ENCODE data around the gene ZFHX3. TPM values are rescaled to one million over a fixed set of nuclear protein-coding genes. Genes with fewer than 3 reads are reported as not detected.

The ZFHX3 gene
- total and polyA plus RNA-seq, 2 donors (not counting 1 experiment from before 2014, with no cell fraction given) = 0.54 to 6.6 TPM

DNA sequence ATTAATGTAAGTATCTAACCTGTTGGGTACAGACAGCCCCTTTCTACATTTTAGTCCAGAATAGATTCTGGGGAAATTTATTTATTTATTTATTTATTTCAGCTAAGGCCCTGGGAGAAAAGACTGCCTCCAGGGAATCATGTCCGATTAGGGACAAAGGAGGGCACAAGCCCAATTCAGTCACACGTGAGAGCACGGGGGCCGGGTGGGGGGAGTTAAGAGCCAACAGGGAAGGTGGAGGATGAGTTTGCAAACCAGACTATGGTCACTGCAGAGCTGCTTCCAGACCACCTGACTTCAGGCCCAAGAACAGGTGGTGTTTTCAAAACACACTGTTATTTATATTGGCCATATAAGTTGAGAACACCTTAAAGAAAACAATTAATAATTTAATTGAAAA is 1.6 kb upstream of the ZFHX3 start:
- Histone ChIP-seq H3K27ac (ENCODE audit: low read length in 2 of 2) (no peak overlapping the region), H3K4me1 (ENCODE audit: control insufficient read depth in 2 of 2, insufficient read depth in 2 of 2, low read length in 2 of 2) (peaks cover 9 to 16% of the 10 kb centered on the region in 2 donors), H3K27me3 (replicated peaks in 1 of 4; ENCODE audit: control extremely low read depth in 1 of 4, control insufficient read depth in 3 of 4, insufficient read depth in 4 of 4, low read length in 3 of 4) (peaks cover 0 to 6% (median under 1%) of the 10 kb centered on the region in 4 experiments), H3K36me3 (replicated peaks in 1 of 2; ENCODE audit: control extremely low read depth in 1 of 2, control insufficient read depth in 1 of 2, extremely low read depth in 1 of 2, insufficient read depth in 2 of 2, low read length in 1 of 2) (no peaks in the 10 kb centered on the region), H3K9me3 (ENCODE audit: control extremely low read depth in 1 of 3, control insufficient read depth in 2 of 3, insufficient read depth in 1 of 3, low read length in 2 of 3) (no peaks in the 10 kb centered on the region), H3K4me3 (ENCODE audit: control extremely low read depth in 1 of 5, extremely low read depth in 1 of 5, insufficient read depth in 1 of 5, low read depth in 2 of 5, low read length in 4 of 5) (no peak overlapping the region), H2AFZ (ENCODE audit: insufficient read depth, low read depth, low read length, poor library complexity, severe bottlenecking) (no peak overlapping the region), H3K4me2 (replicated peaks; ENCODE audit: low read depth, low read length, poor library complexity, severe bottlenecking) (no peak overlapping the region), H4K20me1 (ENCODE audit: control insufficient read depth, insufficient read depth, low read length, poor library complexity, severe bottlenecking) (no peaks in the 10 kb centered on the region), H3K9ac (ENCODE audit: low read length) (no peak overlapping the region), H3K79me2 (ENCODE audit: control insufficient read depth, insufficient read depth, low read length) (no peaks in the 10 kb centered on the region)
- H3K9me3 Mint-ChIP-seq (ENCODE audit: insufficient read depth) = no peaks in the 10 kb centered on the region
- intact Hi-C loops (cut with micrococcal nuclease) = loop anchor here (5.0 to 10.0 kb wide), 3 partner anchors 217 to 1245 kb away; partner anchors contain the start of gene PSMD7
- TF ChIP-seq, protein P1, sequence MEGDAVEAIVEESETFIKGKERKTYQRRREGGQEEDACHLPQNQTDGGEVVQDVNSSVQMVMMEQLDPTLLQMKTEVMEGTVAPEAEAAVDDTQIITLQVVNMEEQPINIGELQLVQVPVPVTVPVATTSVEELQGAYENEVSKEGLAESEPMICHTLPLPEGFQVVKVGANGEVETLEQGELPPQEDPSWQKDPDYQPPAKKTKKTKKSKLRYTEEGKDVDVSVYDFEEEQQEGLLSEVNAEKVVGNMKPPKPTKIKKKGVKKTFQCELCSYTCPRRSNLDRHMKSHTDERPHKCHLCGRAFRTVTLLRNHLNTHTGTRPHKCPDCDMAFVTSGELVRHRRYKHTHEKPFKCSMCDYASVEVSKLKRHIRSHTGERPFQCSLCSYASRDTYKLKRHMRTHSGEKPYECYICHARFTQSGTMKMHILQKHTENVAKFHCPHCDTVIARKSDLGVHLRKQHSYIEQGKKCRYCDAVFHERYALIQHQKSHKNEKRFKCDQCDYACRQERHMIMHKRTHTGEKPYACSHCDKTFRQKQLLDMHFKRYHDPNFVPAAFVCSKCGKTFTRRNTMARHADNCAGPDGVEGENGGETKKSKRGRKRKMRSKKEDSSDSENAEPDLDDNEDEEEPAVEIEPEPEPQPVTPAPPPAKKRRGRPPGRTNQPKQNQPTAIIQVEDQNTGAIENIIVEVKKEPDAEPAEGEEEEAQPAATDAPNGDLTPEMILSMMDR (IDR thresholded peaks at IDR 0.05) = no peak
- no peak for TF ChIP-seq EZH2 (IDR thresholded peaks at IDR 0.05; ENCODE audit: borderline replicate concordance, insufficient read depth, low read depth, low read length, poor library complexity, severe bottlenecking)
- H3K27ac Mint-ChIP-seq = no peak overlapping the region
- no peak for ATAC-seq (ENCODE audit: low read depth)
- H3K4me1 Mint-ChIP-seq = peaks cover 17% of the 10 kb centered on the region
- peak overlapping the region; percentile 63 for H3K4me3 Mint-ChIP-seq
- 95% methylated on average over 4 of the region's 4 CpGs for WGBS (ENCODE audit: insufficient coverage)
- DNase-seq = no peak
- ChIA-PET POLR2A (no interaction called here), CTCF (no interaction called here)
- peaks cover 9% of the 10 kb centered on the region for H3K27me3 Mint-ChIP-seq

DNA sequence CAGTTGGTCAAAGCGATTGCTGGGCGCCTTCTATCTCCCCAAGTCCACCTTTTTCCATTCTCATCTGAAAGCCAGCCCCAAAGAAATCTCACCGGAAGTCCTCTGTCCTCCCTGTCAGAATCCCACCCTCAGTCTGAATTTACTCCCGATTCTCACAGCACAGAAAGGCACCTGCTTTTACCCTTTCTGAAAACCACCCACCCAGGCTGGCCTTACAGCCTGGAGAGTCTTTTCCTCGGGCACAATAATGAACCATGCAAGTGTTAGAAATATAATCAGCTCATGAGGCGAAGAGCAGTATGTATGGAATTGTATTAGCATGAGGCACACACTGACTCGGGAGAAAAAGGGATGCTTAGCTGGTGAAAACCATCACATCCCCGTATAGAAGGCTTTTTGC is 1.2 kb upstream of the ZFHX3 start:
- Histone ChIP-seq H3K4me2 (replicated peaks; ENCODE audit: low read depth, low read length, poor library complexity, severe bottlenecking) (peak overlapping the region; percentile 95), H3K9ac (ENCODE audit: low read length) (no peak overlapping the region), H3K4me1 (ENCODE audit: control insufficient read depth in 2 of 2, insufficient read depth in 2 of 2, low read length in 2 of 2) (peaks cover 9 to 16% of the 10 kb centered on the region in 2 donors), H3K9me3 (ENCODE audit: control extremely low read depth in 1 of 3, control insufficient read depth in 2 of 3, insufficient read depth in 1 of 3, low read length in 2 of 3) (no peaks in the 10 kb centered on the region), H2AFZ (ENCODE audit: insufficient read depth, low read depth, low read length, poor library complexity, severe bottlenecking) (peak overlapping the region; percentile 78), H3K4me3 (ENCODE audit: control extremely low read depth in 1 of 5, extremely low read depth in 1 of 5, insufficient read depth in 1 of 5, low read depth in 2 of 5, low read length in 4 of 5) (no peak overlapping the region), H3K79me2 (ENCODE audit: control insufficient read depth, insufficient read depth, low read length) (no peaks in the 10 kb centered on the region), H4K20me1 (ENCODE audit: control insufficient read depth, insufficient read depth, low read length, poor library complexity, severe bottlenecking) (no peaks in the 10 kb centered on the region), H3K36me3 (replicated peaks in 1 of 2; ENCODE audit: control extremely low read depth in 1 of 2, control insufficient read depth in 1 of 2, extremely low read depth in 1 of 2, insufficient read depth in 2 of 2, low read length in 1 of 2) (no peaks in the 10 kb centered on the region), H3K27me3 (replicated peaks in 1 of 4; ENCODE audit: control extremely low read depth in 1 of 4, control insufficient read depth in 3 of 4, insufficient read depth in 4 of 4, low read length in 3 of 4) (peaks cover 0 to 6% (median under 1%) of the 10 kb centered on the region in 4 experiments), H3K27ac (ENCODE audit: low read length in 2 of 2) (no peak overlapping the region)
- no peaks in the 10 kb centered on the region for H3K9me3 Mint-ChIP-seq (ENCODE audit: insufficient read depth)
- intact Hi-C loops (cut with micrococcal nuclease) = loop anchor here (5.0 to 10.0 kb wide), 3 partner anchors 217 to 1246 kb away; partner anchors contain the start of gene PSMD7
- ChIA-PET POLR2A (no interaction called here), CTCF (no interaction called here)
- H3K4me1 Mint-ChIP-seq = peaks cover 21% of the 10 kb centered on the region
- H3K27me3 Mint-ChIP-seq = peaks cover 8% of the 10 kb centered on the region
- no peak for TF ChIP-seq EZH2 (IDR thresholded peaks at IDR 0.05; ENCODE audit: borderline replicate concordance, insufficient read depth, low read depth, low read length, poor library complexity, severe bottlenecking)
- TF ChIP-seq, protein P1 (IDR thresholded peaks at IDR 0.05) = no peak
- 86% methylated on average over 7 of the region's 8 CpGs for WGBS (ENCODE audit: insufficient coverage)
- peak overlapping the region; percentile 63 for H3K4me3 Mint-ChIP-seq
- ATAC-seq (ENCODE audit: low read depth) (no peak), DNase-seq (no peak)
- H3K27ac Mint-ChIP-seq = no peak overlapping the region

All from B cell (primary cell).